ENCODE measurements around the gene PAK6. TPM values are rescaled to one million over a fixed set of nuclear protein-coding genes. Genes with fewer than 3 reads are reported as not detected.

PAK6 gene
- total RNA-seq, 4 donors from 2014 or later = 0.84 to 2.0 TPM; not detected in 2

- no peak for DNase-seq (ENCODE audit: low spot score in 2 of 2)
- H3K4me1 ChIP-seq = peaks cover 0 to 21% (median 14%) of the 10 kb centered on the region in 4 donors
- TF ChIP-seq POLR2A (IDR thresholded peaks at IDR 0.05) (no peak), EP300 (IDR thresholded peaks at IDR 0.05) (no peak), CTCF (IDR thresholded peaks at IDR 0.05) (no peak)
- no peaks in the 10 kb centered on the region for H3K36me3 ChIP-seq
- WGBS, 2 donors = 56 to 59% methylated on average over 11 of the region's 11 CpGs
- H3K27ac ChIP-seq = no peak overlapping the region
- H3K9me3 ChIP-seq = no peaks in the 10 kb centered on the region
- peaks cover 0 to 26% of the 10 kb centered on the region in 2 donors for H3K27me3 ChIP-seq
- H3K4me3 ChIP-seq = no peak overlapping the region
Measured at GRCh38 chr15:40249477-40250303, 10.8 kb downstream of the PAK6 start.

GRCh38 chr15:40250304-40250656 is 11.4 kb downstream of the PAK6 start:
- no peak overlapping the region for H3K27ac ChIP-seq
- H3K4me1 ChIP-seq = peaks cover 0 to 21% (median 14%) of the 10 kb centered on the region in 4 donors
- no peak for TF ChIP-seq CTCF (IDR thresholded peaks at IDR 0.05)
- TF ChIP-seq POLR2A (IDR thresholded peaks at IDR 0.05) = no peak
- no peak for TF ChIP-seq EP300 (IDR thresholded peaks at IDR 0.05)
- no peaks in the 10 kb centered on the region for H3K9me3 ChIP-seq
- peaks cover 0 to 31% of the 10 kb centered on the region in 2 donors for H3K27me3 ChIP-seq
- no peaks in the 10 kb centered on the region for H3K36me3 ChIP-seq
- no peak for DNase-seq (ENCODE audit: low spot score in 2 of 2)
- H3K4me3 ChIP-seq = no peak overlapping the region
- WGBS, 2 donors = 92 to 93% methylated on average over 8 of the region's 8 CpGs

GRCh38 chr15:40250771-40251483 is 12.1 kb downstream of the PAK6 start:
- Histone ChIP-seq H3K9me3 (no peaks in the 10 kb centered on the region), H3K4me1 (peaks cover 0 to 21% (median 14%) of the 10 kb centered on the region in 4 donors), H3K27me3 (peaks cover 0 to 34% of the 10 kb centered on the region in 2 donors), H3K27ac (no peak overlapping the region), H3K36me3 (no peaks in the 10 kb centered on the region), H3K4me3 (no peak overlapping the region)
- DNase-seq (ENCODE audit: low spot score in 2 of 2) = no peak
- 78 to 85% methylated on average over 13 of the region's 13 CpGs for WGBS, 2 donors
- no peak for TF ChIP-seq CTCF (IDR thresholded peaks at IDR 0.05)
- no peak for TF ChIP-seq EP300 (IDR thresholded peaks at IDR 0.05)
- no peak for TF ChIP-seq POLR2A (IDR thresholded peaks at IDR 0.05)

- Histone ChIP-seq H3K27me3 (peaks cover 0 to 34% of the 10 kb centered on the region in 2 donors), H3K4me1 (peaks cover 0 to 21% (median 14%) of the 10 kb centered on the region in 4 donors), H3K4me3 (no peak overlapping the region), H3K27ac (no peak overlapping the region), H3K36me3 (no peaks in the 10 kb centered on the region), H3K9me3 (no peaks in the 10 kb centered on the region)
- 68 to 86% methylated on average over 2 to 4 of the region's 10 CpGs for WGBS, 2 donors
- TF ChIP-seq POLR2A (IDR thresholded peaks at IDR 0.05) (no peak), CTCF (IDR thresholded peaks at IDR 0.05) (no peak), EP300 (IDR thresholded peaks at IDR 0.05) (no peak)
- DNase-seq (ENCODE audit: low spot score in 2 of 2) = no peak
Measured at GRCh38 chr15:40251486-40252140, 12.8 kb downstream of the PAK6 start.

All from tibial nerve (tissue), 4 donors.